ENCODE data around the gene FLOT1. TPM values are rescaled to one million over a fixed set of nuclear protein-coding genes. Genes with fewer than 3 reads are reported as not detected.

Gene FLOT1
- total RNA-seq, 2 donors from 2014 or later = 121 to 141 TPM

- WGBS, 2 experiments (ENCODE audit: insufficient coverage in 1 of 2, insufficient read length in 1 of 2) = 25% methylated on average over 11 to 30 of the region's 31 CpGs
- Histone ChIP-seq H3K27me3 (ENCODE audit: control insufficient read depth, insufficient read depth, low read length, poor library complexity, severe bottlenecking) (no peaks in the 10 kb centered on the region), H3K36me3 (ENCODE audit: control insufficient read depth, insufficient read depth, low read length) (peaks cover 41% of the 10 kb centered on the region), H3K4me3 (ENCODE audit: low read length) (peak overlapping the region; percentile 65), H3K27ac (ENCODE audit: low read depth, low read length) (no peak overlapping the region), H3K9ac (ENCODE audit: extremely low read depth, low read length, poor library complexity, severe bottlenecking) (no peak overlapping the region), H3K9me3 (ENCODE audit: control insufficient read depth, low read length) (no peaks in the 10 kb centered on the region), H3K4me1 (ENCODE audit: control insufficient read depth, insufficient read depth, low read length) (peaks cover 12% of the 10 kb centered on the region)
- Mint-ChIP-seq H3K36me3 (ENCODE audit: low read depth) (peaks cover 26% of the 10 kb centered on the region), H3K27ac (no peak overlapping the region), H3K4me3 (no peak overlapping the region), H3K27me3 (ENCODE audit: insufficient read depth) (no peaks in the 10 kb centered on the region), H3K9me3 (no peaks in the 10 kb centered on the region), H3K4me1 (peaks cover 42% of the 10 kb centered on the region)
- TF ChIP-seq CTCF (conservative IDR thresholded peaks at IDR 0.05) = peak; percentile 99
- peak; percentile 97 for DNase-seq
Measured at GRCh38 chr6:30678964-30679726, 63.3 kb downstream of the FLOT1 start.

Other genes with a start within 250 kb of the FLOT1 start
- gene GNL1, start 186.2 kb downstream of the FLOT1 start, total RNA-seq = 10 to 100 TPM; 82.1 to 93.5 TPM
- gene PRR3, start 185.4 kb downstream of the FLOT1 start, total RNA-seq = 10 to 100 TPM; 10.9 to 12.0 TPM
- gene ABCF1, start 171.2 kb downstream of the FLOT1 start, total RNA-seq = 10 to 100 TPM; 84.9 to 89.3 TPM
- gene PPP1R10, start 125.4 kb downstream of the FLOT1 start, total RNA-seq = 100 to 1,000 TPM; 122 to 126 TPM
- gene MRPS18B, start 124.8 kb downstream of the FLOT1 start, total RNA-seq = 10 to 100 TPM; 37.6 to 39.7 TPM
- 10 to 100 TPM; 31.6 to 38.0 TPM for gene ATAT1, start 115.8 kb downstream of the FLOT1 start, total RNA-seq
- gene C6orf136, start 95.6 kb downstream of the FLOT1 start, total RNA-seq = 10 to 100 TPM; 17.9 to 24.3 TPM
- 10 to 100 TPM; 33.5 to 33.9 TPM for gene DHX16, start 69.7 kb downstream of the FLOT1 start, total RNA-seq
- gene PPP1R18, start 56.0 kb downstream of the FLOT1 start, total RNA-seq = 10 to 100 TPM; 27.6 to 31.4 TPM
- gene NRM, start 51.7 kb downstream of the FLOT1 start, total RNA-seq = 10 to 100 TPM; 37.1 TPM
- gene MDC1, start 25.4 kb downstream of the FLOT1 start, total RNA-seq = 10 to 100 TPM; 79.0 to 95.1 TPM
- 1,000 to 10,000 TPM; 1,504 to 1,815 TPM for gene TUBB, start 22.3 kb downstream of the FLOT1 start, total RNA-seq
- gene IER3, start 1.9 kb upstream of the FLOT1 start, total RNA-seq = 100 to 1,000 TPM; 102 to 136 TPM
- gene DDR1, start 141.8 kb upstream of the FLOT1 start, total RNA-seq = 100 to 1,000 TPM; 140 to 151 TPM
- gene GTF2H4, start 165.5 kb upstream of the FLOT1 start, total RNA-seq = 10 to 100 TPM; 60.0 to 67.9 TPM
- 10 to 100 TPM; 39.4 to 52.5 TPM for gene VARS2, start 171.6 kb upstream of the FLOT1 start, total RNA-seq
- not detected for gene SFTA2, start 189.5 kb upstream of the FLOT1 start, total RNA-seq
- gene MUCL3, start 198.3 kb upstream of the FLOT1 start, total RNA-seq = under 1 TPM; 0.18 TPM
- gene MUC21, start 241.0 kb upstream of the FLOT1 start, total RNA-seq = not detected